GM18508 (cell line): ENCODE measurements around the gene C8B.

Experiments used
- ATAC-seq: cut with Tn5 transposase; IDR thresholded peaks from one replicate; pipeline ENCODE4 v1.9.1; 2021; ENCODE audit warnings: moderate number of reproducible peaks; ENCODE audit not compliant: insufficient read depth, unreplicated experiment

Gene C8B

DNA sequence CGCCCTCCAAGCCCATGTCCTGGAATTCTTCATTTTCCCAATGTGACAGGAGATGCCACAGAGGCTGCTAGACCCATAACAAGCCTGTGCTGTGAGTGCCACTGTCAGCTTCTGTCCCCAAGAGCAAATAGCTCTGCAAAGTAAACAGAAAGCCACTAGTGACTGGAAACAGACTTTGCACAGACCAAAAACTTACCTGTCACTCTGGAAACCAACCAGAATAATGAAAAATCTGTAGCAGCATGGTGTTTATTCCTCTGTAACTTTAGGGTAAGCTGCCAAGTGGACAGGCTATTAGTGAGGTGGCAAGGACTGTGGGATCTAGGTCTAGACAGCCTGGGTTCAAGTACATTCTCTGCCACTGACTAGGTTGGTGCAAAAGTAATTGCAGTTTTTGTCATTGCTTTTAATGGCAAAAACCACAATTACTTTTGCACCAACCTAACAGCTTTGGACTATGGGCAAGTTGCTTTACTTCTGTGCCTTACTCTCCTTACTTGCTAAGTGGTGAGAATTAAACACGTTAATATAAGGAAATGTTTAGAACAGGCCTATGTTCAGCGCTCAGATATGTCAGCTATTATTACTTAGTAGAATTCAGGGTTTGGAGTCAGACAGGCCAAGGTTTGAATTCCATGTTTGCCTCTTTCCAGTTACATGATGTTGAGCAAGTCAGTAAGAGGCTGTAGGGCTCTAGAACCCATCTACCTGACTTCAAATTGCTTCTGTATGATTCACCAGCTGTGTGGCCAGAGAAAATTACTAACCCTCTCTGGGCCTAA lies at the start of gene C8B:
Gene C8B, minus strand, starts transcription at position 100 of the 782 bp plus-strand sequence. Its CDS starts 67 bp downstream, at position 33.
- no peak for ATAC-seq

DNA sequence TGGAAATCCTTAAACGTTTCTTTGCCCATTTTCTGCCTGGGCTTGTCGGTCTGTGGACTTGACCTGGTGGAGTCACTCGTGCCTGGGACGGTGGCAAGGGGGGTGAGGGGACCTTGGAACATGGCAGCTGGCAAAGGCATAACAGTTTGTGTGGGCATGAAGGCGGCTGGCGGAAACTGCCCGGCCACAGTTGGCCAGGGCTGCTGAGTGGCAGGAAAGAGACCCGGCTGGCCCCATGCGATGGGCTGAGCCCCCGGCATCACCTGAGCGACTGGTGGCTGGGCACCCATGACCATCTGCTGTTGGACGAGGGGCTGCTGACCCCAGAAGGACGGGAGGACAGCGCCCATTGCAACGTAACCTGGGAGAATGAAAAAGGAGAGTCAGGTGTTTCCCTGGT lies 49.3 kb upstream of the C8B start:
- ATAC-seq = no peak

DNA sequence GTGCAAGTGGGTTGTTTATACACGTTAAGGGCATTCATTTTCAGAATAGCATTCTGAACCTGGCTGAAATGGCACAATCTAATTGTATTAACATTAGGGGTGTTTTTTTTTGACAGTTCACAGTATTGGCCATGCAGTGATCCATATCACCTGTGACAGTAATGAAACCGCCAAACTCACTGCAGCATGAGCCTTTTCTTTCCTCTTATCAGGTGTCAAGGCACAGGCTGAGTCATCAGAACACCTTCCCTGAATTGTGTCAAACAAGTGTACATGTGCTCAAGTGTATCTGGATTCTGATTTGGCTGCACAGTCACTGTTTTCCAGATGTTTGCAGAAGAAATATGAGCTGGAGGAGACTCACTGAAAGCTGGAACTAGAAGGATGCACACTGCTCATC lies 47.7 kb upstream of the C8B start:
- no peak for ATAC-seq

DNA sequence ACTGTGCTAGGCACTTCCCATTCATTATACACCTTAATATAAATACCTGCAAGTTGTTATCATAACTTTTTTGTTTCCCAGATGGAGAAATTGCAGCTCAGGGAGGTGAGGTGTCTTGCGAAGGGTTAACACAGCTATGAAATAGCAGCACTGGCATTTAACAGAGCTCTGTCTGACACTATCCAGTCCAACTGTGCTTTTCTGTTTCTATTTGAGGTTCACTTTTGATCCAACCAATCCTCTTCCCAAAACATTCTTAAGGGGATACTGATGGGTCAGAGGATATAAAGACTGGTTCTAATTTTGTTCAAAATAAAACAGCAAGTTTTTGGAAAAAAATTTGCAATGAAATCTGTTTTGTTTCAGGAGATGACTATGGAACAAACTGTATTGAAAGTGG lies 46.5 kb upstream of the C8B start:
- no peak for ATAC-seq

DNA sequence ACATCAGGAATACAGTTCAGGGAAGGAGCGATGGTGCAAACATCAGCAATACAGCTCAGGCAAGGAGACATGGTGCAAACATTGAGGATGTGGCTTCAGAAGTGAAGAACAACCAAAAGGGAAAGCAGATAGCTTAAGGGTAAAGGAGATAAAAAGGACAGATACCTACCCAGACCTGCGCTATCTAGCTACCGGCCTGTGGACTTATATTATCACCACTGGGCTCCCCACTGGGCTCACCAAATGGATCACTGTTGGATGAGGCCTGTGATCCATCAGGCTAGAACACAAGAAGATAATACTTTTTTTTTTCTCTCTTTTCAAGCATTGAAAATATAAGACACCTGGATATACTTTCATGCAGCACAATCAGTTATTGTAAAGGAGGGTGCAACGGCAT lies 44.7 kb upstream of the C8B start:
- no peak for ATAC-seq

GRCh38 chr1:57007948-57008347 lies 42.1 kb upstream of the C8B start:
- no peak for ATAC-seq

DNA sequence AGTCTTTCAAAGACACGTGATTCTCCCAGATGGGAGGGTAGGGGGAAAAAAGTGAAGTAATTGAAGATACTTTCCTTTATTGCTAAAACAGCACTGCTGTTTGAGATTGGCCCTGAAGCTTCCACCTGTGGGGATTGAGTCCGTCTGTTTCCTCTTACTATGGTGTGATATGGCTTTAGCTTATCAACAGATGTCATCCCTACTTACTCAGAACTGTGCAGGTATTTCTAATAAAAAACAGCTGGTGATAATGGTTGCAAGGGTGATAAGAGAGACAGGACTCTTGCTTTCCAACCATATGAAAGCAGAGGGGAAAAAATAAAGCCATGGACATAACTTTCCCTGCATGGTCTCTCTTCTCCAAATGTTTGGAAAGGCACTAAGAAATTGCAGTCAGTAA lies 41.7 kb upstream of the C8B start:
- ATAC-seq = no peak

GRCh38 chr1:57003398-57004139 lies 37.8 kb upstream of the C8B start:
- no peak for ATAC-seq

GRCh38 chr1:56995414-56996100 lies 29.7 kb upstream of the C8B start:
- ATAC-seq = no peak

GRCh38 chr1:56993475-56993874 lies 27.7 kb upstream of the C8B start:
- no peak for ATAC-seq

GRCh38 chr1:56992318-56993125 lies 26.7 kb upstream of the C8B start:
- no peak for ATAC-seq

DNA sequence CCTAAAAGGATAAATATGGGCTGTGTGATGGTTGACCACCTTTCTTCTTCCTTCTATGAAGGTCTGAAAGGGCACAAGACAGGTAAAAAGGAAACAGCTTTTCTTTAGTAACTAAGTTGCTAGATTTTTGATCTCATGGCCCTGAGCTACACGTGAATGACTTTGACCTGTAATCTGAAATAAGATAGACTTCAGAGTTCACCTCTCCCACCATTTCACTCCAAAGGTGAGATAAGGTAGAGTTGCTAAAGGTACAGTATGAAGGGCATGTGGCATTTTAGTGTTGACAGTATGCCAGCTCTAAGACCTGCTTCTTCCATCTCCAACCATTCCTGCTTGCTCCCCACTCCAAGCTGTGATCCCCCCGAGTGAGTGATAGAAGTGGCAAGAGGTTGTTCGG lies 25.8 kb upstream of the C8B start:
- no peak for ATAC-seq

DNA sequence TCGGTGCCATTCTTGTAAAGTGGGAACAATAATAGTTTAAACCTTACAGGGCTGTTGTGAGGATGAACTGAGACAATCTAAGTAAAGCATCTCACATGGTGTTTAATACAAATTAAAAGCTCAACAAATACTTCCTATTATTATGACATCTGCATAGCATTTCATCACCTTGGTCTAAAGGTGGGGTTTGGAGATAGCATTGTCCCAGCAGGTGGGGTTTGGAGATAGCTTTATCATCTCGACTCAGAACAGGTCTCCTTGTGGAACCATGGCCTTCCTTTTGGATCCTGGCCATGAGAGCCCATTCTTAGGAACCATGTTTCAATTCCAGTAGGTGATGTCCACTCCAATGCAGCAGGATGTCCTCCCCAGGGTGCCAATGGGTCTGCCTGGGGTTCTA lies 20.6 kb upstream of the C8B start:
- no peak for ATAC-seq

DNA sequence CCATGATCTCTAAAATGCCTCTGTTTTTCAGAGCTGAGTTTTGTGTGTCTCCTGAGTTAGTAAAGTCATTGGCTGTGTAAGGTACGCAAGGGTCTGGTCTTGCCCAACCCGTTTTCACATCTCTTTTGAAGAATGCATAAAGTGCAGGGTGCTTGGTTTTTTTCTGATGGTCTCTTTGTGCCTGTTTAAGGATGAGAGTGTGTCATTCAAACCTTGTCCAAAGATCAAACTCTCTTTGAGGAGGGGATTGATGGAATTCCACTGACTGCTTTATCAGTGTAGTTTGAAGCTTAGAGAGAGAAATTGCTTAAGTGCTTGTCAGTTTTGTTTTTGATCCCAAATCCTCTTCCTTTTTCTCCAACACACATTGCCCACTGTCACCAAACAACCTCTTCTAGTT lies 20.0 kb upstream of the C8B start:
- no peak for ATAC-seq

GRCh38 chr1:56983484-56983883 lies 17.7 kb upstream of the C8B start:
- ATAC-seq = no peak

GRCh38 chr1:56979986-56980755 lies 14.4 kb upstream of the C8B start:
- no peak for ATAC-seq

- ATAC-seq = no peak
These were observed 13.0 kb upstream of the C8B start for GRCh38 chr1:56978819-56979218.

DNA sequence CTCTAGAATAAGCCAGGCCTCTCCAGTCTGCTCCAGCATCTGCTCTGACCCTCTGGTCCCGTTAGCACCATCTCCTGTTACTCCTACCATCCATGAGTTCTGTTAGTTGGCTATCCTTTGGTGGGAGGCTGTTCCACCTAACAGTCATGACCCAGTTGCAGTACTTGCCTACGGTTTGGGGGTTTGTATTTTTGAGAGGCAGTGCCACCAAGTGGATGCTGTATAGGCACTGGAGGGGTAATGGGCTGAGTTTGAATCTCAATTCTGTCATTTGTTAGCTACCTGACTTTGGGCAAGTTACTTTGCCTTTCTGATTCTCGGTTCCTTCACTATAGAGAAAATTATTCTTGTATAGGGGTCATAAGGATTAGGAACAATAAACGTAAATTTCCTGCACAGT lies 12.1 kb upstream of the C8B start:
- no peak for ATAC-seq

- no peak for ATAC-seq
These were observed 9.6 kb upstream of the C8B start for GRCh38 chr1:56975446-56975845.
